RWPE2 (cell line): ENCODE measurements around the gene SUN3.

Experiments
- ATAC-seq: fragments of 200-7000 bp; cut with Tn5 transposase; 3 replicates; pipeline ENCODE4 v1.9.1; 2021; ENCODE audit warnings: low read depth
- DNase-seq: peaks from one replicate; pipeline ENCODE4 v3.0.0-alpha.2; 2020; ENCODE audit warnings: low spot score
- H3K27ac ChIP-seq: fragments of 450-650 bp; 2 replicates; pipeline ENCODE4 v1.5.1; 2017; ENCODE audit warnings: mild to moderate bottlenecking; ENCODE audit not compliant: poor library complexity, severe bottlenecking
- H3K27me3 ChIP-seq: fragments of 250-450 bp; sonication (Bioruptor Pico); 2 replicates; pipeline ENCODE4 v1.5.1; 2021; ENCODE audit warnings: mild to moderate bottlenecking, moderate library complexity; ENCODE audit not compliant: insufficient read depth, poor library complexity, severe bottlenecking
- H3K36me3 ChIP-seq: fragments of 250-450 bp; sonication (Bioruptor Pico); 2 replicates; pipeline ENCODE4 v1.5.1; 2020; ENCODE audit warnings: low read depth, mild to moderate bottlenecking, moderate library complexity
- H3K4me1 ChIP-seq: fragments of 250-450 bp; sonication (Bioruptor Pico); 2 replicates; pipeline ENCODE4 v1.5.1; 2021; ENCODE audit warnings: mild to moderate bottlenecking, moderate library complexity; ENCODE audit not compliant: insufficient read depth, poor library complexity, severe bottlenecking
- H3K4me3 ChIP-seq: fragments of 250-450 bp; sonication (Bioruptor Pico); 2 replicates; pipeline ENCODE4 v1.5.1; 2021; ENCODE audit warnings: mild to moderate bottlenecking, moderate library complexity; ENCODE audit not compliant: severe bottlenecking
- H3K9me3 ChIP-seq: fragments of 250-450 bp; sonication (Bioruptor Pico); 2 replicates; pipeline ENCODE4 v1.5.1; 2021; ENCODE audit warnings: mild to moderate bottlenecking, moderate library complexity; ENCODE audit not compliant: severe bottlenecking
- CTCF ChIP-seq: fragments of 450-650 bp; IDR thresholded peaks from one replicate; pipeline ENCODE4 v1.5.1; 2017; ENCODE audit warnings: mild to moderate bottlenecking, moderate library complexity; ENCODE audit not compliant: poor library complexity, severe bottlenecking

SUN3 gene, protein sequence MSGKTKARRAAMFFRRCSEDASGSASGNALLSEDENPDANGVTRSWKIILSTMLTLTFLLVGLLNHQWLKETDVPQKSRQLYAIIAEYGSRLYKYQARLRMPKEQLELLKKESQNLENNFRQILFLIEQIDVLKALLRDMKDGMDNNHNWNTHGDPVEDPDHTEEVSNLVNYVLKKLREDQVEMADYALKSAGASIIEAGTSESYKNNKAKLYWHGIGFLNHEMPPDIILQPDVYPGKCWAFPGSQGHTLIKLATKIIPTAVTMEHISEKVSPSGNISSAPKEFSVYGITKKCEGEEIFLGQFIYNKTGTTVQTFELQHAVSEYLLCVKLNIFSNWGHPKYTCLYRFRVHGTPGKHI

GRCh38 chr7:48028938-48029337 is at the start of gene SUN3:
SUN3 (minus strand) TSS chr7:48029107; CDS start chr7:48028938, 169 bp downstream.
- no peak for TF ChIP-seq CTCF
- no peaks in the 10 kb centered on the region for H3K36me3 ChIP-seq
- H3K27me3 ChIP-seq = no peaks in the 10 kb centered on the region

DNA sequence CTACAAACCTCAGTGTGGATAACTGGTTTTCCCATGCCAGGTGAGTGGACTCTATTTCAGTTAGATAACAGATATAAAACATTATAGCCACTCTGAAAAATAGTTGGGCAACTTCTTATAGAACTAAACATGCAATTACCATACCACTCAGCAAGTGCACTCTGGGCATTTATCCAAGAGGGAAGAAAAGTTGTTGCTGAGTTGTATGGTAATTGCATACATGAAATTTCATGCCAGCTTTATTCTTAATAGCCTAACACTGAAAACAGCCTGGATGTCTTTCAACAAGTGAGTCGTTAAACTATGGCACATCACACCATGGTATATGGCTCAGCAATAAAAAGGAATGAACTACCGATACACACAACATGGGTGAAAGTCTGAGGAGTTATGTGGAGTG is 49.6 kb upstream of the SUN3 start:
- Histone ChIP-seq H3K4me1 (peaks cover 24% of the 10 kb centered on the region), H3K27me3 (no peaks in the 10 kb centered on the region), H3K27ac (no peak overlapping the region), H3K36me3 (no peaks in the 10 kb centered on the region), H3K4me3 (no peak overlapping the region), H3K9me3 (no peaks in the 10 kb centered on the region)
- no peak for ATAC-seq
- TF ChIP-seq CTCF = no peak
- DNase-seq = no peak

More at GRCh38 chr7:48028938-48029337, at the start of gene SUN3:
- no peak for ATAC-seq
- H3K27ac ChIP-seq = no peak within 1 kb of the TSS
- H3K4me3 ChIP-seq = no peak within 1 kb of the TSS
- peaks cover 8% of the 10 kb centered on the region for H3K4me1 ChIP-seq
- DNase-seq = no peak
- no peaks in the 10 kb centered on the region for H3K9me3 ChIP-seq

DNA sequence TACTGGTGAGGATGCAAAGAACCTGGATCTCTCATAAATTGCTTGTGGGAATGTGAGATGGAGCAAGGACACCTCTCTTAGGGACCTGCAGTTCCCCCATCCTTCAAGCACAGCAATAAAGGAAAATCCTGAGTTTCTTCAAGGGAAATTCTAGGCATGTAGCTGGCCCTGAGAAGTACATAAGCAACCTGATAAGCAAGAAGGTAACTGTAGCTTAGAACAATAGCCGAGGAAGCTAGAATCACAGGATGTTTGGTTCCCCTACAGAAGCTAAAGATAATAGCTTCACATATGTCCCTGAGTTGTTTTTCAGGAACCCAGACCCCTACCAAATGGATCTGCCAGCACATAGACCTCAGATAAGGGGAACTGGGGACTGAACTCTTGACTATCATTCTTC is 48.5 kb upstream of the SUN3 start:
- ATAC-seq = no peak
- H3K4me1 ChIP-seq = peaks cover 13% of the 10 kb centered on the region
- no peak for DNase-seq
- no peak overlapping the region for H3K4me3 ChIP-seq
- no peaks in the 10 kb centered on the region for H3K36me3 ChIP-seq
- no peaks in the 10 kb centered on the region for H3K9me3 ChIP-seq
- TF ChIP-seq CTCF = no peak
- no peaks in the 10 kb centered on the region for H3K27me3 ChIP-seq
- H3K27ac ChIP-seq = no peak overlapping the region

GRCh38 chr7:48074204-48074654 is 45.3 kb upstream of the SUN3 start:
- no peak overlapping the region for H3K4me3 ChIP-seq
- no peak overlapping the region for H3K27ac ChIP-seq
- TF ChIP-seq CTCF = no peak
- no peaks in the 10 kb centered on the region for H3K36me3 ChIP-seq
- H3K27me3 ChIP-seq = no peaks in the 10 kb centered on the region
- ATAC-seq = peak; percentile 54; the same call in 1 of the 3 replicates
- DNase-seq = no peak
- H3K9me3 ChIP-seq = peaks cover 4% of the 10 kb centered on the region
- H3K4me1 ChIP-seq = peaks cover 4% of the 10 kb centered on the region

- Histone ChIP-seq H3K9me3 (peaks cover 7% of the 10 kb centered on the region), H3K36me3 (no peaks in the 10 kb centered on the region), H3K27me3 (no peaks in the 10 kb centered on the region), H3K27ac (no peak overlapping the region), H3K4me3 (no peak overlapping the region), H3K4me1 (peaks cover 4% of the 10 kb centered on the region)
- DNase-seq (no peak), ATAC-seq (no peak)
- TF ChIP-seq CTCF = no peak
Measured at GRCh38 chr7:48067475-48067874, 38.6 kb upstream of the SUN3 start.
